HL-60 (cell line): Measurements from ENCODE around the gene TLCD3A.
"Not testable (repeated sequence)": the region's sequence is repeated elsewhere in the genome, so short reads cannot be mapped to it uniquely, and the experiment has no call there.

ENCODE experiments used
- DNase-seq, 2 experiments: peaks; one replicate each; pipeline ENCODE4 v3.0.0-alpha.2; 2010 to 2020; ENCODE audit warnings: low read depth in 1 of 2, low spot score in 1 of 2
- H3K27ac ChIP-seq: fragments of 250-450 bp; sonication (Bioruptor Pico); replicated peaks from 2 replicates; pipeline ENCODE4 v1.5.1; 2020; ENCODE audit warnings: mild to moderate bottlenecking, moderate library complexity
- H3K27me3 ChIP-seq: fragments of 250-450 bp; sonication (Bioruptor Pico); 2 replicates; pipeline ENCODE4 v1.5.1; 2021; ENCODE audit warnings: mild to moderate bottlenecking, moderate library complexity; ENCODE audit not compliant: insufficient read depth, poor library complexity, severe bottlenecking
- H3K4me3 ChIP-seq: replicated peaks from 2 replicates; pipeline ENCODE4 v1.5.1; 2011; ENCODE audit warnings: mild to moderate bottlenecking, control low read depth, low read length; ENCODE audit not compliant: insufficient read depth
- CTCF ChIP-seq: IDR thresholded peaks from one replicate; pipeline ENCODE4 v1.5.1; 2011; ENCODE audit warnings: low read length, control low read depth, inconsistent platforms; ENCODE audit not compliant: insufficient read depth
- GABPA ChIP-seq: IDR thresholded peaks from 2 replicates; pipeline ENCODE4 v1.6.1; 2012; ENCODE audit warnings: low read depth
- POLR2AphosphoS5 ChIP-seq: IDR thresholded peaks from 2 replicates; pipeline ENCODE4 v1.6.1; 2012; ENCODE audit warnings: low read depth
- REST ChIP-seq: IDR thresholded peaks from 2 replicates; pipeline ENCODE4 v1.6.1; 2012; ENCODE audit warnings: low read depth; ENCODE audit not compliant: insufficient replicate concordance
- SPI1 ChIP-seq: IDR thresholded peaks from 2 replicates; pipeline ENCODE4 v1.6.1; 2012; ENCODE audit warnings: low read depth, mild to moderate bottlenecking, borderline replicate concordance

Gene TLCD3A

GRCh38 chr17:745406-745805 is 13.0 kb downstream of the TLCD3A start:
- H3K4me3 ChIP-seq: no peak overlapping the region
- no peak overlapping the region for H3K27ac ChIP-seq
- TF ChIP-seq SPI1: no peak
- TF ChIP-seq POLR2AphosphoS5: no peak
- TF ChIP-seq GABPA: no peak
- TF ChIP-seq CTCF: no peak
- TF ChIP-seq REST: no peak
- H3K27me3 ChIP-seq: no peaks in the 10 kb centered on the region
- no peak for DNase-seq

- DNase-seq: no peak
- no peak overlapping the region for H3K4me3 ChIP-seq
- no peak for TF ChIP-seq CTCF
- TF ChIP-seq SPI1: no peak
- no peak for TF ChIP-seq GABPA
- no peaks in the 10 kb centered on the region for H3K27me3 ChIP-seq
- H3K27ac ChIP-seq: no peak overlapping the region
These were observed 13.8 kb downstream of the TLCD3A start for GRCh38 chr17:746181-746580.

GRCh38 chr17:746783-747629 is 14.6 kb downstream of the TLCD3A start:
- no peak for DNase-seq
- H3K4me3 ChIP-seq: no peak overlapping the region
- no peaks in the 10 kb centered on the region for H3K27me3 ChIP-seq
- TF ChIP-seq SPI1 (no peak), POLR2AphosphoS5 (no peak), CTCF (no peak), GABPA (no peak), REST (no peak)
- no peak overlapping the region for H3K27ac ChIP-seq

GRCh38 chr17:748604-749003 is 16.2 kb downstream of the TLCD3A start:
- H3K4me3 ChIP-seq, H3K27ac ChIP-seq, DNase-seq, H3K27me3 ChIP-seq: not testable (repeated sequence)

GRCh38 chr17:749359-749758 is 17.0 kb downstream of the TLCD3A start:
- not testable (repeated sequence) for H3K4me3 ChIP-seq, DNase-seq, H3K27ac ChIP-seq, H3K27me3 ChIP-seq
